Mucosa of descending colon (tissue), 3 donors: ENCODE data around the gene SLC17A7. TPM values are rescaled to one million over a fixed set of nuclear protein-coding genes. Genes with fewer than 3 reads are reported as not detected.
"Not testable (repeated sequence)": the region's sequence is repeated elsewhere in the genome, so short reads cannot be mapped to it uniquely, and the experiment has no call there.

Source experiments
- ATAC-seq: fragments of 200-7000 bp; cut with Tn5 transposase; one replicate; pipeline ENCODE4 v1.9.1; 2020; ENCODE audit warnings: mild to moderate bottlenecking, moderate library complexity
- DNase-seq, 3 donors: peaks; one replicate each; pipeline ENCODE4 v3.0.0-alpha.2; 2020
- H3K36me3 ChIP-seq: fragments of 200-600 bp; one replicate; pipeline ENCODE4 v1.8.0; 2021; ENCODE audit warnings: low read depth, mild to moderate bottlenecking
- H3K4me1 ChIP-seq: fragments of 200-600 bp; one replicate; pipeline ENCODE4 v1.8.0; 2021; ENCODE audit warnings: low read depth, mild to moderate bottlenecking
- H3K4me3 ChIP-seq: fragments of 200-600 bp; one replicate; pipeline ENCODE4 v1.8.0; 2021; ENCODE audit warnings: mild to moderate bottlenecking
- H3K9me3 ChIP-seq: fragments of 200-600 bp; one replicate; pipeline ENCODE4 v1.8.0; 2021; ENCODE audit warnings: mild to moderate bottlenecking
- intact Hi-C, 2 donors: fragments of 100-400 bp; cut with DNase I in 1 of 2; cut with micrococcal nuclease in 1 of 2; formaldehyde crosslinking; loops; one replicate each; pipeline versions ENCODE4 v1.11.0 to v1.11.1; 2022; cut with DNase I, micrococcal nuclease
- total RNA-seq, 3 donors: library from RNA; stranded (reverse); fragmentation: NEBNext Ultra II Directional in 2 of 3; extraction: Animal tissue kit (Norgen Biotek cat#: 25700) in 2 of 3; gene quantifications; one replicate each; pipeline versions ENCODE4 v1.2.1 to v1.2.4, GENCODE V29; 2021 to 2023
- TF ChIP-seq, protein P1 (sequence below): fragments of 200-600 bp; IDR thresholded peaks from one replicate; pipeline ENCODE4 v1.8.0; 2022; ENCODE audit warnings: antibody characterized with exemption, mild to moderate bottlenecking
- donor health status: DM: no; HTN: no; CAD: no; lungs with moderate emphysema.
- donor health status: DM: no; HTN: no; CAD: no.
- donor health status: DM: no; HTN: yes; CAD: no.

Gene SLC17A7
- total RNA-seq, 3 donors from 2014 or later, result 0.20 to 1.0 (median 0.51) TPM

DNA sequence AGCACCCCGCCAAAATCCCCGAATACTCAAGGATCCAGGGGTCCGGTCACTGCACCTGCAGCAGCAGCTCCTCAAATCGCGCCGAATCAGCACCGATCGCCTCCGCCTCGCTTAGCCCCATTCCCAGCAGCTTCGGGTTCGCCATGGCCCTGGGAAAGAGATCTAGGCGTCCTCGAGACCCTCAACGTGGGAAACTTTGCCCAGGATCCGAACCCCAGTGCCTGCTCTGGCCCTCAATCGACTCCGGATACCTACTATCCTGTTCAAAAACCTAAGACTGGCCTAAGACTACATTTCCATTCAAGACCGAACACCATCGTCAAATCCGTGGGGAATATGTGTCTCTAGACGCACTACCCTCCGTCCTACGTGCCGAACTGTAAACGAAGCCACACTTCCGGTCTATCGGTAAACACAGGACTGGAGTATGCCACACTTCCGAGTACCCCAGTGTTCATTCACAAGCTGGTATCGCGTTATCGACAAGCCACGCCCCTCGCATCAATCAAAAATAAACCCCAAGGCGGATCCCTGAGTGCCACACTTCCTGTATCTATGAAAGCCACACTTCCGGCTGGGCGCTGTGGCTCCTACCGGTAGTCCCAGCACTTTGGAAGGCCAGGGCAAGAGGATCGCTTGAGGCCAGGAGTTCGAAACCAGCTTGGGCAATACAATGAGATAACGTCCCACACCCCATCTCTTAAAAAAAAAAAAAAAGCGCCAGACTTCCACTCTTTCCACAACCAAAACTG is 10.3 kb upstream of the SLC17A7 start, which contains the start of gene PIH1D1:
Gene PIH1D1 (minus strand): TSS at position 385 of the 752 bp plus-strand sequence. CDS start 240 bp downstream, at position 145.
- DNase-seq (peak; percentile 94 to 99 (median 97)), ATAC-seq (peak; percentile 83)
- no peaks in the 10 kb centered on the region for H3K9me3 ChIP-seq
- H3K4me1 ChIP-seq, result peaks cover 13% of the 10 kb centered on the region
- intact Hi-C loops, result no loop called here
- TF ChIP-seq, protein P1, sequence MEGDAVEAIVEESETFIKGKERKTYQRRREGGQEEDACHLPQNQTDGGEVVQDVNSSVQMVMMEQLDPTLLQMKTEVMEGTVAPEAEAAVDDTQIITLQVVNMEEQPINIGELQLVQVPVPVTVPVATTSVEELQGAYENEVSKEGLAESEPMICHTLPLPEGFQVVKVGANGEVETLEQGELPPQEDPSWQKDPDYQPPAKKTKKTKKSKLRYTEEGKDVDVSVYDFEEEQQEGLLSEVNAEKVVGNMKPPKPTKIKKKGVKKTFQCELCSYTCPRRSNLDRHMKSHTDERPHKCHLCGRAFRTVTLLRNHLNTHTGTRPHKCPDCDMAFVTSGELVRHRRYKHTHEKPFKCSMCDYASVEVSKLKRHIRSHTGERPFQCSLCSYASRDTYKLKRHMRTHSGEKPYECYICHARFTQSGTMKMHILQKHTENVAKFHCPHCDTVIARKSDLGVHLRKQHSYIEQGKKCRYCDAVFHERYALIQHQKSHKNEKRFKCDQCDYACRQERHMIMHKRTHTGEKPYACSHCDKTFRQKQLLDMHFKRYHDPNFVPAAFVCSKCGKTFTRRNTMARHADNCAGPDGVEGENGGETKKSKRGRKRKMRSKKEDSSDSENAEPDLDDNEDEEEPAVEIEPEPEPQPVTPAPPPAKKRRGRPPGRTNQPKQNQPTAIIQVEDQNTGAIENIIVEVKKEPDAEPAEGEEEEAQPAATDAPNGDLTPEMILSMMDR, result peak; percentile 21
- H3K36me3 ChIP-seq, result peaks cover 5% of the 10 kb centered on the region
- peak within 1 kb of the TSS; percentile 65 for H3K4me3 ChIP-seq

DNA sequence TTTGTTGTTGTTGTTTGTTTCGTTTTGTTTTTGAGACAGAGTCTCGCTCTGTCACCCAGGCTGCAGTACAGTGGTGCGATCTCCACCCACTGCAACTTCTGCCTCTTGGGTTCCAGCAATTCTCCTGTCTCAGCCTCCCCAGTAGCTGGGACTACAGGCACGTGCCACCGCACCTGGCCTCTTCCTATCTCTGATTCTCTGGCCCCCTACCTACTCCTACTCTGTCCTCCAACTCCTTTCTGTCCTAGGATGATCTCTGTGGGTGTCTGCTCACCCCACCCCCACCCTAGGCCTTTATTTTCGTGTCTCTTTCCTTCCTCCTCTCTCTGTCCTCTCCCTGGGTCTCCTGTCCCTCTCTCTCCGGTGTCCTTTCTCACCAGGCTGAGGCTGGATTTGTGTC is 9.1 kb upstream of the SLC17A7 start:
- H3K36me3 ChIP-seq, result peaks cover 5% of the 10 kb centered on the region
- DNase-seq, result no peak
- no peak overlapping the region for H3K4me3 ChIP-seq
- peaks cover 13% of the 10 kb centered on the region for H3K4me1 ChIP-seq
- TF ChIP-seq, protein P1, result no peak
- intact Hi-C loops, result no loop called here
- no peaks in the 10 kb centered on the region for H3K9me3 ChIP-seq
- no peak for ATAC-seq

DNA sequence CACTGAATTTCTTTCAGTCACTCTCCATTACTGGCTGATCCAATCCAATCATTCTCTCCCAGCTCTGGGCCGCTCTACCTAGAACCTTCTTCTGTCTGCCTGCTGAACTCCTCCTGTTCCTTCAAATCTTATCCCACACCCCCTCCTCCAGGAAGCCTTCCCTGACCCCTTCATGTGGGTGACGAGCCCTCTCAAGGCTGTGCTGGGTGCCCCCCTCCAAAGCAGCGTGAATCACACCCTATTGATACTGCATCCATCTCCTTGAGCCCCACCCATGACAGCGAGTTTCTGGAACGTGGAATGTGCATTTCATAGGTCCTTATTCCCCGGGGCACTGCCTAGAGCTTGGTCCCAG is 7.1 kb upstream of the SLC17A7 start:
- peaks cover 5% of the 10 kb centered on the region for H3K36me3 ChIP-seq
- intact Hi-C loops, result no loop called here
- no peak overlapping the region for H3K4me3 ChIP-seq
- H3K9me3 ChIP-seq, result no peaks in the 10 kb centered on the region
- peaks cover 8% of the 10 kb centered on the region for H3K4me1 ChIP-seq
- TF ChIP-seq, protein P1, result no peak
- no peak for ATAC-seq
- DNase-seq, result no peak

DNA sequence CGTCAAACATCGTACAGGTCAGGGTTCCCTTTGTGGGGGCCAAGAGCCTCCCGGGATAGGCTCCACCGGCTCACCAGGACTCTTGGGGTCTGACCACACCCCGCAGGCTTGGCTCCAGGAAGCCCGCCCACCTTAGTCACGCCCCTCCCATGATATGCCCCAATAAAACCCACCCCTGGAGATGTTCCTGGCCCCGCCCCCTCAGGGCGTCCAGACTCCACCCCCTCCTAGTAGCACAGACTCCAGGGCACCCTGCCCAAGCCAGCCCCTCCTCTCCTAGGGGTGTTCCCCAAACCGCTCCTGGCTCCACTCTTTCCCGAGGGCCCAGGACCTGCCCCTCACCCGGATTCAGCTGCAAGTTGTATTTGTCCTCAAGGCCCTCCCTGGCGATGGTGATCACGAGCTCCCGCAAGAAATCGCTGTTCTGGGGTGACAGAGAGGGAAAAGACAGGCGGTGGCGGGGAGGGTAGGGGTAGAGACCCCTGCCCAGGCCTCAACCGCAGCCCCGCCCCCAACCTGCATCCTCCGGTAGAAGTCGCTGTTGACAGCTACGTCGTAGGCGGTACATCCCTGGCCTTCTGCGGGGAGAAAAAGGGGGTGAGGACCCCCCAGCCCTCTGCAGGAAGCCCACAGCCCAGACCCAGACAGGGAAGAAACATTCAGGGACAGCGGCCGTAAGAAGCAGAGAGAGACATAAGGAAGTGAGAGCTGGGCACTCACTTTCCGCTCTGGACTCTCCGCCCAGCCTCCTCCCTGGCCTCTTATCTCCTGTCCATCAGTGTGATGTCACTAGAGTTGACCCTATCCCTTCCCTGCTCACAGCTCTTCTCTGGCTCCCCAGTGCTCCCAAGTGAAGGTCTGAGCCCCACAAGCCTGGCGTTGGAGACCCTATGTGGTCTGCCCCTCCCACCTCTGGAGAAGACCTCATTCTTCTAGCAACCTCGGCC is 6.4 kb upstream of the SLC17A7 start:
- H3K4me1 ChIP-seq, result peaks cover 8% of the 10 kb centered on the region
- TF ChIP-seq, protein P1, result no peak
- H3K4me3 ChIP-seq, result no peak overlapping the region
- no peaks in the 10 kb centered on the region for H3K9me3 ChIP-seq
- DNase-seq, result peak in 1 of 3 donors; percentile 58
- peaks cover 5% of the 10 kb centered on the region for H3K36me3 ChIP-seq
- intact Hi-C loops, result no loop called here
- no peak for ATAC-seq

DNA sequence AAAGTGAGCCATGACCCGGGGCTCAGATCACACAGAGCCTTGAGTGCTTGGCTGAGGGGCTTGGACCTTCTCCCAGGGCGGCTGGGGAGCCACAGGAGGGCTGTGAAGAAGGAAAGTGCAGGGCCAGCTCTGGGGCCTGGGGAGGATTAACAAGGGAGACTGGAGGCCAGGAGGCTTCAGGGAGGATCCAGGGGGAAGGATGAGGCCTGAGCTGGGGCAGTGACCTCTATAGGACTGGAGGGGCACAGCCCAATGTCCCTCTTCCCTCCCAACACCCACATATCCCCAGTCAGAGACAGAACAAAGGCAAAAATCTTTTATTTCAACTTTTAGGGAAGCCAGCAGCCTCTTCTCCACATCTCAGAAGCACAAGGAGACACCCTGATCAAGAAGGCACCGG is 4.7 kb upstream of the SLC17A7 start:
- intact Hi-C loops, result no loop called here
- ATAC-seq, result no peak

DNA sequence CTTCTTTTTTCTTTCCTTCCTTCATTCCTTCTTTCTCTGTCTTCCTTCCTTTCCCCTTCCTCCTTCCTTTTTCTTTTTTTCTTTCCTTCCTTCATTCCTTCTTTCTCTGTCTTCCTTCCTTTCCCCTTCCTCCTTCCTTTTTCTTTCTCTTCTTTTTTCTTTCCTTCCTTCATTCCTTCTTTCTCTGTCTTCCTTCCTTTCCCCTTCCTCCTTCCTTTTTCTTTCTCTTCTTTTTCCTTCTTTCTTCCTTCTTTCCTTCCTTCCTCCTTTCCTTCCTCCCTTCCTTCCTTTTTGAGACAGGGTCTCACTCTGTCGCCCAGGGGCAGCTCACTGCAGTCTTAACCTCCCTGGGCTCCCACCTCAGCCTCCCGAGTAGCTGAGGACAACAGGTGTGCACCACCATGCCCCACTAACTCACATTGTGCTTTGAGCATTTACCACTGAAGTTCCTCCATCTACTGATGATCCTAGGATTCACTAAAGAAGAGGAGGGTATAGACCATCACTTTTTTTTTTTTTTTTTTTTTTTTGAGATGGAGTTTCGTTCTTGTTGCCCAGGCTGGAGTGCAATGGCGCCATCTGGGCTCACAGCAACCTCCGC is 2.9 kb upstream of the SLC17A7 start:
- H3K9me3 ChIP-seq, H3K4me3 ChIP-seq, H3K4me1 ChIP-seq, ATAC-seq, H3K36me3 ChIP-seq, DNase-seq: not testable (repeated sequence)
- intact Hi-C loops, result loop anchor here in 1 of 2 donors (5.0 kb wide), 1 partner anchor 52 kb away; no protein-coding TSS in a partner anchor

More for the DNA sequence above, 4.7 kb upstream of the SLC17A7 start:
- Histone ChIP-seq H3K4me1 (peaks cover 4% of the 10 kb centered on the region), H3K4me3 (no peak overlapping the region), H3K36me3 (no peaks in the 10 kb centered on the region), H3K9me3 (no peaks in the 10 kb centered on the region)
- TF ChIP-seq, protein P1, result no peak
- DNase-seq, result peak in 1 of 3 donors; percentile 41
